ENCODE data around the gene MED29. TPM values are rescaled to one million over a fixed set of nuclear protein-coding genes. Genes with fewer than 3 reads are reported as not detected.
A peak's percentile ranks its signal among the peaks of the same experiment; 100 is the strongest.

Gene MED29
- total and polyA plus RNA-seq, 10 of the 15 experiments (the other 5 are each of a cell fraction or from before 2014, with no cell fraction given) = 3.2 to 36.6 (median 22.8) TPM

GRCh38 chr19:39411081-39411831, 20.1 kb downstream of the MED29 start (continued):
- TF ChIP-seq ZNF592 (IDR thresholded peaks at IDR 0.05) (no peak), CHD2 (IDR thresholded peaks at IDR 0.05; ENCODE audit: borderline replicate concordance, low read depth, low read length) (peak; percentile 83), MYB (IDR thresholded peaks at IDR 0.05; ENCODE audit: borderline replicate concordance, low read depth, low read length) (no peak), EP300 (IDR thresholded peaks at IDR 0.05; ENCODE audit: borderline replicate concordance in 1 of 2, control insufficient read depth in 1 of 2, low read depth in 2 of 2, low read length in 2 of 2) (peak; percentile 29 to 62; a peak in 3 of 4 replicates), CBFB (IDR thresholded peaks at IDR 0.05; ENCODE audit: low read depth) (no peak), NBN (IDR thresholded peaks at IDR 0.05) (peak; percentile 68), DPF2 (IDR thresholded peaks at IDR 0.05) (peak; percentile 46; the same call in 1 of the 2 replicates), NFYB (IDR thresholded peaks at IDR 0.05; ENCODE audit: insufficient read depth, low read depth, low read length) (no peak), CHD1 (IDR thresholded peaks at IDR 0.05; ENCODE audit: low read depth, low read length) (no peak), BMI1 (IDR thresholded peaks at IDR 0.05; ENCODE audit: borderline replicate concordance) (no peak), WRNIP1 (IDR thresholded peaks at IDR 0.05; ENCODE audit: borderline replicate concordance, low read depth, low read length) (no peak), MTA2 (IDR thresholded peaks at IDR 0.05; ENCODE audit: low read depth) (peak; percentile 43; the same call in 1 of the 2 replicates), HDAC2 (IDR thresholded peaks at IDR 0.05) (no peak), SMAD5 (IDR thresholded peaks at IDR 0.05; ENCODE audit: low read depth) (no peak), NR2F1 (conservative IDR thresholded peaks at IDR 0.05) (peak; percentile 85), ZNF622 (IDR thresholded peaks at IDR 0.05) (no peak), POLR2AphosphoS2 (IDR thresholded peaks at IDR 0.05; ENCODE audit: low read depth, low read length) (peak; percentile 77; the same call in 1 of the 2 replicates), PML (IDR thresholded peaks at IDR 0.05; ENCODE audit: low read length) (no peak), FOXK2 (IDR thresholded peaks at IDR 0.05) (no peak), JUND (IDR thresholded peaks at IDR 0.05; ENCODE audit: low read depth, low read length) (no peak), TCF7 (IDR thresholded peaks at IDR 0.05; ENCODE audit: borderline replicate concordance) (no peak), E4F1 (IDR thresholded peaks at IDR 0.05; ENCODE audit: borderline replicate concordance, partially characterized antibody) (no peak), NFYA (IDR thresholded peaks at IDR 0.05; ENCODE audit: borderline replicate concordance, low read depth, low read length) (no peak), SIN3A (IDR thresholded peaks at IDR 0.05; ENCODE audit: low read depth, low read length) (0 out of 2 replicates have a peak, but pooled peaks have one; percentile 57)
- TF ChIP-seq, protein P1, sequence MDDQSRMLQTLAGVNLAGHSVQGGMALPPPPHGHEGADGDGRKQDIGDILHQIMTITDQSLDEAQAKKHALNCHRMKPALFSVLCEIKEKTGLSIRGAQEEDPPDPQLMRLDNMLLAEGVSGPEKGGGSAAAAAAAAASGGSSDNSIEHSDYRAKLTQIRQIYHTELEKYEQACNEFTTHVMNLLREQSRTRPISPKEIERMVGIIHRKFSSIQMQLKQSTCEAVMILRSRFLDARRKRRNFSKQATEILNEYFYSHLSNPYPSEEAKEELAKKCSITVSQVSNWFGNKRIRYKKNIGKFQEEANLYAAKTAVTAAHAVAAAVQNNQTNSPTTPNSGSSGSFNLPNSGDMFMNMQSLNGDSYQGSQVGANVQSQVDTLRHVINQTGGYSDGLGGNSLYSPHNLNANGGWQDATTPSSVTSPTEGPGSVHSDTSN (IDR thresholded peaks at IDR 0.05; ENCODE audit: insufficient replicate concordance, low read depth, low read length) = no peak

All from GM12878 (cell line).